ENCODE data around the gene CPEB2. TPM values are rescaled to one million over a fixed set of nuclear protein-coding genes. Genes with fewer than 3 reads are reported as not detected.

CPEB2 gene
- total RNA-seq, 1 experiment from 2014 or later, result 17.4 TPM

DNA sequence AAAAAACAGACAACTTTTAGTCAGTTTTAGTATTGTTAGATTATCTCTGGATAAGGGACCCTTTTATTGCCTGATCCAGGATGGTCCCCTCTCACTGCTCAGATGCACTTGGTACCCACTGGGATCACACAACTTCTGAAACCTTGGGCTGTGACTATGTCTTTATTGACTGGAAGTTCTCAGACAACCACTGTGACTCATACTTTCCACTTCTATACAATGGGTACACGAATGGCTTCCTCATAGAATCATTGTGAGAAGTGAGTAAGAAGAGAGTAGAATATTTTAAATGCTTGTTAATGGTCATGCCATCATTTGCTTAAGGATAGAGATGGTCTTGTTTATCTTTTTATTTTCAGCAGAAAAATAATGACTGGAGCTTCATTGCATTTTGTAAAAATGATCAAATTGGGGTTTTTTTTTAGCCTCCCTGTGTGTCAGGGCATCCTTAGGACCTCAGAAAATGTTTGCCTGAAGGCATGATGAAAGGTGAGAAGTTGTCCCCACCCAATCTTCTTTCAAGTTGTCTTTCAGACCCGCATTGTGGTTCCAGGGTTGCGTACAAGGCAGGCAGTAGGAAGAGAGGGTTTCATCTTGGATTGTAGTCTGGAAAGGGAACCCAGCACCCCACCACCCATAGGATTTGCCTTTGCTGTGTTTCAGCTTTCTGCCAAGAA, 115.1 kb downstream of the CPEB2 start:
- DNase-seq (ENCODE audit: low read depth), result no peak

DNA sequence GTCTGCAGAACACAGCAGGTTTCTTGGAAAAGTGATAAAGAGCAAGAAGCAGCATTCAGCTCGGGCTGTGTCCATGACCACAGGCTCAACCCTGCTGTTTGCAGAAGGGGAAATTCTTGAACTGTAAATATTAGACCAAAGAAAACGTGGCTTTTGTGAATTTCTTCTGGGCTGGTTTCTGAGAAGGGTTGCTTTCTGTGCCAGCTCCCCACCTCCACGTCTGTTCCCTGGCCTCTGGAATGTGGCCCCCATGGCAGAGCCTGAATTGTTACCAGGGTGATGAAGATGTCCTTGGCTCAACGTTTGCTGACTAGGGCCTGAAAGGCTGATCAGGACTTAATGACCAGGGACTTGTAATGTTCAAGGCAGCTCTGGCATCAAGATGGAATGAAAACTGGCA, 116.0 kb downstream of the CPEB2 start:
- DNase-seq (ENCODE audit: low read depth), result no peak

All from LHCN-M2 (cell line).